Activated T-cell treated with anti-CD3 and anti-CD28 coated beads for 48 hours (primary cell): ENCODE data around the gene ABCA3.
"Not testable (repeated sequence)": the region's sequence is repeated elsewhere in the genome, so short reads cannot be mapped to it uniquely, and the experiment has no call there.

ENCODE experiments used
- DNase-seq: peaks from one replicate; pipeline ENCODE4 v3.0.0-alpha.2; 2020; ENCODE audit warnings: low read depth

The ABCA3 gene

GRCh38 chr16:2280981-2281542 lies 59.5 kb downstream of the ABCA3 start:
- DNase-seq: no peak

GRCh38 chr16:2280461-2280860 lies 60.1 kb downstream of the ABCA3 start:
- no peak for DNase-seq

- no peak for DNase-seq
Measured at GRCh38 chr16:2278956-2279800, 61.4 kb downstream of the ABCA3 start.

- DNase-seq: no peak
Measured at GRCh38 chr16:2278272-2278608, 62.3 kb downstream of the ABCA3 start.

GRCh38 chr16:2277466-2278271 lies 62.9 kb downstream of the ABCA3 start:
- no peak for DNase-seq

GRCh38 chr16:2276368-2277195 lies 63.9 kb downstream of the ABCA3 start:
- DNase-seq: no peak

GRCh38 chr16:2275476-2276367 lies 64.8 kb downstream of the ABCA3 start:
- no peak for DNase-seq

- DNase-seq: no peak
Measured at GRCh38 chr16:2273931-2274330, 66.6 kb downstream of the ABCA3 start.

GRCh38 chr16:2273484-2273883 lies 67.0 kb downstream of the ABCA3 start:
- DNase-seq: no peak

GRCh38 chr16:2271848-2272461 lies 68.6 kb downstream of the ABCA3 start:
- DNase-seq: no peak

GRCh38 chr16:2270588-2271470 lies 69.7 kb downstream of the ABCA3 start:
- DNase-seq: no peak

GRCh38 chr16:2270070-2270462 lies 70.5 kb downstream of the ABCA3 start:
- DNase-seq: no peak

- peak; percentile 97 for DNase-seq
Measured at GRCh38 chr16:2267913-2268666, 72.4 kb downstream of the ABCA3 start, which contains the start of gene RNPS1. RNPS1 (minus strand) TSS chr16:2268126; CDS start chr16:2264643, 3,483 bp downstream.

- not testable (repeated sequence) for DNase-seq
Measured at GRCh38 chr16:2267505-2267912, 73.0 kb downstream of the ABCA3 start.

- not testable (repeated sequence) for DNase-seq
Measured at GRCh38 chr16:2266887-2267286, 73.6 kb downstream of the ABCA3 start.

- not testable (repeated sequence) for DNase-seq
Measured at GRCh38 chr16:2263026-2263425, 77.5 kb downstream of the ABCA3 start.

GRCh38 chr16:2260250-2260649 lies 80.3 kb downstream of the ABCA3 start:
- no peak for DNase-seq

- not testable (repeated sequence) for DNase-seq
Measured at GRCh38 chr16:2258530-2258929, 82.0 kb downstream of the ABCA3 start.

GRCh38 chr16:2257726-2258125 lies 82.8 kb downstream of the ABCA3 start:
- DNase-seq: no peak
